NCI-H1930 (cell line): ENCODE results near the gene TOPORS.
"Not testable (repeated sequence)": the region's sequence is repeated elsewhere in the genome, so short reads cannot be mapped to it uniquely, and the experiment has no call there.

Experiments used
- DNase-seq, 2 experiments: peaks; one replicate each; lab custom pipeline; 2025; lab: John Stamatoyannopoulos, UW

Gene TOPORS

DNA sequence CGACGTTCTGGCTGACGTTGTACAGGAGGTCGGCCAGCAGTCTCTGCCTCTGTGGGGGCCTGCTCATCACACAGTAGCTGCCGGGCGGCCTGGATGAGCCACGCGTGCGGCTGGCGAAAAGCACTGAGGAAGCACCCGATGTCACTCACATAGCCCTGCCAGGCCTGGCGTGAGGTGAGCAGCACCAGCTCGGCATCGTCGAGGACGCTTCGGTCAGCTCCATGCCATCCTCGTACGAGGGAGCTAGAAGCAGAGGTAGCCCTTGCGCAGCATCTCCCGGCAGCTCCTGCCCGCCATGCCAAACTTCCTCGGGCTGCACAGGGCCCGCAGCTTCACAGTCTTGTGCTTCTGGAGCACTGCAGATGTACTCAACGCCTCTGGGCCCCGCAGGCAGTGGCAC, 14.4 kb upstream of the TOPORS start:
- DNase-seq = no peak

DNA sequence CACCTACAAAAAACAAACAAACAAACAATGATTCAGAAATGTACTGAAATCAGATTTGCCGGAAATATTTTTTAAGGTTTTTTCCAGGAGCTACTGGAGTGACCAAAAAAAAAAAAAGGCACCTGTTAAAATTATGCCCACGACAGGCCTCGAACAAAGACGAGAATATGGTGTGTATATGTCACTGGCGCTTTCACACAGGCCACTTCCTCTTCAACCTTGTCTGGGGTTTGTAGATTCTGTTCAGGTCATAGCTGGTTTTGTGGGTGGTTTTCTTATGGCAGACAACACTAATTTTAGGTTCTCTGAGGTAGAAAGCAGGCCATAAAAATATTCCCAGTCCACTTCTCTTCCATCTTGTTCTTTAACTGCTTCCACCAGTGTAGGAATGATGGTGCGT, 13.6 kb upstream of the TOPORS start:
- no peak for DNase-seq

DNA sequence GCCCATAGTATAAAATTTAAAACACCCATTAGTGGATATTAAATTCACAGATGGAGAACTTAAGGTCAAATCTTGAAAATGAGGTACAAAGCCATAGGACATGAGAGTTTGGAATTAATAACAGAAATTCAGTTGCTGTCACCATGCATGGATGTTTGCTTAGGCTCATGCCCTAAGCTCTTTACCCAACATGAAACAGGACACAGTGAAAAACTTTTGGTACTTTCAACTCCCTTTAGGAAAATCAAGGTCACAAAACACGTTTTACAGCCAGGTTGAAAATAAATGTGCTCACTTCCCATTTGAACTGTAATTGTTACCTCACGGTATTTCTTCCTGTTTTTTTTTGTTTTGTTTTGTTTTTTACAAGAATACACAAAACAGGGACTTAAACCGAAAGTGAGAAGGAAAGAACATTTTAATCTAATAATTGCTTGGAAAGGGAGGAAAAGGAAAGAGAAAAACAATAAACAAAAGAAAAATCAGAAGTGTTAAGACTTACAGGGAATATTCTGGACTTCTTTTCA, 6.1 kb upstream of the TOPORS start:
- DNase-seq = no peak

- DNase-seq = no peak
Observed at GRCh38 chr9:32554591-32554990, 2.2 kb upstream of the TOPORS start.

DNA sequence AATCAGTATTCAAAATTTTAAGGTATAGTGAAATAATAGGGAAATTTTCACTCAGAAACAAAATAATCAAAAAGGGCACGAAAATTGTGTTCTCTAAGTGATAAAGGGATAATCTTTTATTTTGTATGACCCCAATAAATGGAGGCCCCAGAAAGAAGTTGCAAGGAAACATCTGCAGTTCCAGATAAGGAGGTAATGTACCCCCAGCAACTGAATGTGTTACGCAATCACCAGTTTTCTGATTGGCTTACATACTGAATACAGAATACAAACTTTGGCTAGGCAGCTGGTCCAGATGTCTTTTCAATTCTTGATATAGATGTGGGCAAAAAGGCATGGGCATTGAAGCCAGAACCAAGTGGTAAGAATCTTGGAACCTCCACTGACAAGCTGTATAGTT, 1.7 kb upstream of the TOPORS start:
- DNase-seq = no peak

DNA sequence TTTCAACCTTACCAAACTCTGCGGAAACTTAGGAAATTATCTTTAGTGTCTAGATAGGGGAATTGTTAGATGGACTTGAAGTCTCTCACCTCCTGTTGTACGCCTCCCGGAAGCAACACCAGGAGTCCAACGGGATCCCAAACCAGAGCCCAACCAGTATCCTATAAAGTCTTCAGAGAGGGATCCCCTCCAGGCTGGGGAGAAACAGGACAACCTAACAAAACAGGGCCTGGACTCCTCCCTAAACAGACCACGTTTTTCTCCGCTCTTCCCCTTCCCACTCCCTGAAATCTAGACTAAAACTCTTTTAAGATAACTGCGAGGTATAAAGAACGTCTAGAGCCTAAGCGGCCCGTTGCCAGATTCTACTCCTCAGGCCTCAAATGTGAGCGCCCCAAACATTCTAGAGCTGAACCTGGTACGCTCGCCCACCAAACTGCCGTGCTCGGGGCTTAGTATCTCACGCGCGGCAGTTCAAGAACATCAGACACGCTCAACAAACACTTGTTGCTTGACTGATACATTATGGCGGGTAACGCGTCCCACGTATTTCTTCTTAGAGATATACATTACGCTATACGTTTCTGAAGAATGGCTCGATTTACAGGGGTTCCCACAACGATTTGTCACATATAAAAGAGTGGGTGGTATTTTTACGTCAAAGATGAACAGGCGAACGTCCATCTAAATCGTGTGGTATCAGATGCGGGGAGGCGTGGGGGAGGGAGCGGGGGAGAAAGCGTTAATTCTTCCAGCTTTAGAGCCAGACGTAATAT, 922 bp downstream of the TOPORS start:
- peak in 1 of 2 experiments; percentile 38 for DNase-seq

GRCh38 chr9:32550562-32551275, 1.7 kb downstream of the TOPORS start:
- peak; percentile 97 to 98 for DNase-seq

DNA sequence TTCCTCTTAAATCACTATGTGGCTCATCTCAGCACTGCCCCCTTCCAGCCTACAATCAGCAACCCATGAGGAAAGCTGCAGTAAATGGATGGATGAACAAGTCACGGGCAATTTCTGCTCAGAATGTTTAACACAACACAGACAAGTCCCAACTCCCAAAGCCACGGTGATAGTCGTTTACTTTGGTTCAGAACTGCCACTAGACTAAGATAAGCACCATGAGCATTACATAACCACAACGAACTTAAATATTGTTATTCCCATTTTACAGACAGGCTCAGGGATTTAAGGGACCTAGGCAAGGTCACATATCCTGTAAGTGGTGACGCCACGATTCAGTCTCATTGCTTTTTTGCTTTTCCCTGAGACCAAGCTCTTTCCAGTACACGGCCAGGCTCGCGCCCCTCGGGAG, 2.2 kb downstream of the TOPORS start:
- DNase-seq = no peak

DNA sequence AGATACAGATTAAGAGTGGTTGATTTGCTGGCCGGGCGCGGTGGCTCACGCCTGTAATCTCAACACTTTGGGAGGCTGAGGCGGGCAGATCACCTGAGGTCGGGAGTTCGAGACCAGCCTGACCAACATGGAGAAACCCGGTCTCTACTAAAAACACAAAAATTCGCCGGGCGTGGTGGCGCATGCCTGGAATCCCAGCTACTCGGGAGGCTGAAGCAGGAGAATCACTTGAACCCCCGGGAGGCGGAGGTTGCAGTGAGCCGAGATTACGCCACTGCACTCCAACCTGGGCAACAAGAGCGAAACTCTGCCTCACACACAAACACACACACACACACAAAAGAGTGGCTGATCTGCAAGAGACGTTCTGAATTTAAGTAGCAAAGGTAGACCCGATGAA, 4.2 kb downstream of the TOPORS start:
- not testable (repeated sequence) for DNase-seq

DNA sequence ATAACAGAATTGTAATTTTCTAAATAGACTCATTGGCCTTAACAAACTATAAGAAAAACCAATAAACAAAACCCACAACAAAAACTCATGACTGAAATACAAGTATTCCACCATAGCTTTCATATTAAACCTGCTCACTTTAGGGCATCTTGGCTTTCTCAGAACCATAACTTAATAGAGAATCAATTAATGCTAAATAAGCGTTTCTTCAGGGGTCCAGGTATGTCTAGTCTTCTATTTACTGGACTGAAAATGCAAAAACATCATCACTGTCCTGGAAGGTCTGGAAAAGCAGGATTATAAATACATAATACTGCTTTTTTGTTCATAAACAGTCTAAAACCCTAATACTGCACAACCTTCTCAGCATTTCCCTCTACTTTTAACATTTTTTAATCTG, 6.5 kb downstream of the TOPORS start:
- DNase-seq = no peak

DNA sequence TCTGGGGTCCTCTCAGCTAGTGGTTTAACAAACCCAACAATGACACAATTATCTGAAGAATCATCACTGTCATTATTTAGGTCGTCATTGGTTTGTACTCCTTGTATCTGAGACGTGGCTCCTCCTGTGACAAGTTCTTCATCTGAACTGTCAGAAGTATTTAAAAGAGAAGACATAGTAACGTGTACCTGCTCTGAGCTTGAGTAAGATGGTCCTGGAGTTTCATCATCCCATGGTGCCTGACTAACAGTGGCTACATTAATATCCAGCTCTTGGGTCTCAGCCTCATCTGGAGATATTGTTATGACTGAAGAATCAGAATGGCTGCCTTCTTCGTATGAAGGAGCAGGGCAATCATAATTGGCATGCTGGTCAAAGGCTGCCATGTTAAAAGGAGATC, 9.3 kb downstream of the TOPORS start:
- no peak for DNase-seq

DNA sequence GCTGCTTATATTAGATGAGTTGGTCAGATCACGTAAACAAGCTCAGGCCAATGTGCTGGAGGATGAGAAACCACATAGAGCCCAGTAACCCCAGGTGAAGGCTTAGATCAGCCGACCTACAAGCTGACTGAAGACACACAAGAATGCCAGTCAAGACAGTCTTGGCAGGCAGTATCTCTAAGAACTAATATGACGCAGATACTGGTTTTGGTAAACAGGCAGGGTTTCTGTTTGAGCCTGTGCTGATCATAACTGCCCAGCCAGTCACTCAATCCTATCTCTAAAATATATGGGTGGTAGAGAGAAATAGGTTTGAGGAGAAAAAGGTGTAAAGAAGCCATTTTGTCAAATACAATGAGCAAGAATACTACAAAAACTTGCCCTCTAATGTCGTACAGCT, 18.6 kb downstream of the TOPORS start:
- DNase-seq = no peak

DNA sequence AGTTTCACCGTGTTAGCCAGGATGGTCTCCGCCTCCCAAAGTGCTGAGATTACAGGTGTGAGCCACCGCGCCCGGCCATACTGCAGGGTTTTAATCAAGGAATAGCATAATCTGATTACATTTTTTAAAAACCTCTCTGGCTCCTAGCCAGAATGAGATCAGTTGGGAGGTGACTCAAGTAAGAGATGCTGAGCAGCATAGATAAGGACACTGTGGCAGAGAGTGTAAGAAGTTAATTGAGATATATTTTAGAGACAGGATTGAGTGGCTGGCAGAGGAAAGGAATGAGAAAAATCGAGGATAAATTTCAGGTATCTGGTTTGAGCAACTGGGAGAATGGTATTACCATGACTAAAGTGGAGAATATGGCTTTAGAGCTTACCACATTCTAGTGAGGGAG, 19.1 kb downstream of the TOPORS start:
- DNase-seq = no peak

DNA sequence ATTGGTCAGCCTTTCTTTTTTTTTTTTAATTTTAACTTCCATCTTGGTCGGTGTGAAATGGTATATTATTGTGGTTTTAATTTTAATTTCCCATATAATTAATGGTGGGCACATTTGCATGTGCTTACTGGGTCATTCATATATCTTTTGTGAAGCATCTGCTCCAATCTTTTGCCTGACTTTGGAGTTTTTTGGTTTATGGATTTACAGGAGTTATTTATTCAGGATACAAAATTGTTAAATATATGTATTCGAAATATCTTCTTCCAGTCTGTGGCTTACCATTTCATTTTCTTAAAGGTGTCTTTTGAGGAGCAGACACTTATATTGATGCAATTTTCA, 25.7 kb downstream of the TOPORS start:
- DNase-seq = no peak

- peak; percentile 73 to 82 for DNase-seq
Observed at GRCh38 chr9:32526041-32526706, 26.2 kb downstream of the TOPORS start, which contains the start of gene RIGI. RIGI (minus strand) TSS chr9:32526196; CDS start chr9:32526166, 30 bp downstream.

GRCh38 chr9:32525709-32526030, 26.7 kb downstream of the TOPORS start:
- DNase-seq = no peak

DNA sequence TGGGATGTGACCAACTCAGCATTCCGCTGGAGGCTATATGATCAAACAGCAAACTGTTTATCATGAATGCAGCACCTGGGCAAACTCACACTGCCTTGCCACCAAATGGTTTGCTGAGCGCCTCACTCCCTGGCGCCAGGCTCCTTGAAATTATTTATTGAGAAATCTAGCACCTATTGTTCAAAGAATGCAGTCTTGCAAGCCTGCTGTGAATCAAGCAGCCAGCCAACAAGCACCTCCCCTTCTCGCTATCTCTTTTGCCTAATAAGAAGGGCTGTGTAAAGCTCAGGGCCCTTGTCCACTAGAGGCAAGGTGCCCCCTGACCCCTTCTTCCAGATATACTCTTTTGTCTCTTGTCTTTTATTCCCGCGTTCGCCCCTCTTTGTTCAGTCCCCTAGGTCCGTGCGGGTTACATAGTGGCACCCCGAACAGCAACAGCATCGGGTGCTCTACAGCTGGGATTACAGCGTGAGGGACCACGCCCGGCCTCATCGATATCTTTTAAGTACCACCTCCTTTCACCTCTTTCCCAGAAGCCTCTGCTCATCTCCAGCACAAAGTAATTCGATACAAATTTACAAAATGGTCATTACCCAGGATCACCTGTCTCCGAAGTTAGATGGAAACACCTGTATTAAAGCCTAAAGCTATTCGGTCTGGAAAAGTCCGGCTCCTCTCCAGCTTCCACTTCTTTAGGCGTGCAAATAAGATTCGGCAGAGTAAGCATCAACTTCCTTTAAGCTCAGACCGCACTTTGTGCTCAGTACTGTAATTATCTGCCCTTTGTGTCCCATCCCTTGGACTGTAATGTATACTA, 27.3 kb downstream of the TOPORS start:
- no peak for DNase-seq

DNA sequence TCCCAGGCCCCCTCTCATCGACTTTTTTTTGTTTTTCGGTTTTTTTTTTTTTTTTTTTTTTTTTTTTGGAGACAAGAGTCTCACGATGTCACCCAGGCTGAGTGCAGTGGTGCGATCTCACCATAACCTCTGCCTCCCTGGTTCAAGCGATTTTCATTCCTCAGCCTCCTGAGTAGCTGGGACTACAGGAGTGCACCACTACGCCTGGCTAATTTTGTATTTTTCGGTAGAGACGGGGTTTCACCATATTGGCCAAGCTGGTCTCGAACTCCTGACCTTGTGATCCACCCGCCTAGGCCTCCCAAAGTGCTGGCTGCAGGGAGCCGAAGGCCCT, 27.9 kb downstream of the TOPORS start:
- DNase-seq = not testable (repeated sequence)

- DNase-seq = no peak
Observed at GRCh38 chr9:32523910-32524309, 28.5 kb downstream of the TOPORS start.

GRCh38 chr9:32518276-32518675, 34.1 kb downstream of the TOPORS start:
- no peak for DNase-seq

DNA sequence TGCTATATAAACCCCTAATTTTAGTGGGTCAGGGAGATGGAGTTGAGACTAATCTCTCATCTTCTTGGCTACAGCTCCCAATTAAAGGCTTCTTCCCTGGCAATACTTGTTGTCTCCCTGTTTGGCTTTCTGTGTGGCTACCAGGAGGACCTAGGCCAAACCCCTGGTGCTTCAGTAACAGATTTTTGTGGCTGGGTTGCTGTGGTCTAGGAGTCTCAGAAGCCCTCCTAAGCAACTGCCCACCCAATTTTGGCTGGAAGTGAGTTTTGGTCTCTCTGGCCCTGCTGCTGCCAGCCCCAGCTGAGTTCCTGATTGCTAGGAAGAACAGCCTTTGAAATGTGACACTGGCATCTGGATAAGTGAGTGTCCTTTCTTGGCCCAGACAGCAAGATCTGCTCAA, 36.1 kb downstream of the TOPORS start:
- DNase-seq = no peak

GRCh38 chr9:32508728-32509127, 43.7 kb downstream of the TOPORS start:
- DNase-seq = no peak
